Activated naive CD8-positive, alpha-beta T cell treated with anti-CD3 and anti-CD28 coated beads, Interleukin-2, amount 10 ng/mL, durations not matched to agents 7 days and 5 days (primary cell): ENCODE results near the gene PRKCA. TPM values are rescaled to one million over a fixed set of nuclear protein-coding genes. Genes with fewer than 3 reads are reported as not detected.
"Not testable (repeated sequence)": the region's sequence is repeated elsewhere in the genome, so short reads cannot be mapped to it uniquely, and the experiment has no call there.

Experiments
- ATAC-seq: fragments of 150-1000 bp; cut with Tn5 transposase; one replicate; pipeline ENCODE4 v1.10.0; 2021; ENCODE audit warnings: low read depth, moderate library complexity
- POLR2A ChIA-PET: fragments of 350-600 bp; sonication (Branson Sonifier 250); formaldehyde crosslinking; loops from one replicate; lab custom pipeline; 2021; ENCODE audit warnings: antibody characterized with exemption; lab: Charles Lee
- DNase-seq: peaks from one replicate; pipeline ENCODE4 v3.0.0; 2021
- H3K27ac Mint-ChIP-seq: one replicate; pipeline ENCODE4 v1.8.0; 2022; ENCODE audit warnings: mild to moderate bottlenecking, mixed read lengths
- H3K27me3 Mint-ChIP-seq: one replicate; pipeline ENCODE4 v1.8.0; 2022; ENCODE audit warnings: mild to moderate bottlenecking, moderate library complexity, mixed read lengths
- H3K36me3 Mint-ChIP-seq: one replicate; pipeline ENCODE4 v1.8.0; 2021; ENCODE audit warnings: mild to moderate bottlenecking, mixed read lengths
- H3K4me1 Mint-ChIP-seq: one replicate; pipeline ENCODE4 v1.8.0; 2021; ENCODE audit warnings: mixed read lengths
- H3K4me3 Mint-ChIP-seq: one replicate; pipeline ENCODE4 v1.8.0; 2022; ENCODE audit warnings: mild to moderate bottlenecking, moderate library complexity, mixed read lengths
- H3K9me3 Mint-ChIP-seq: one replicate; pipeline ENCODE4 v1.8.0; 2021; ENCODE audit warnings: mixed read lengths
- total RNA-seq, 2 experiments: library from RNA; stranded (reverse); gene quantifications; one replicate each; pipeline ENCODE4 v1.2.3, GENCODE V29; 2021

PRKCA gene
- total RNA-seq, 2 experiments from 2014 or later, result 66.1 to 66.5 TPM

DNA sequence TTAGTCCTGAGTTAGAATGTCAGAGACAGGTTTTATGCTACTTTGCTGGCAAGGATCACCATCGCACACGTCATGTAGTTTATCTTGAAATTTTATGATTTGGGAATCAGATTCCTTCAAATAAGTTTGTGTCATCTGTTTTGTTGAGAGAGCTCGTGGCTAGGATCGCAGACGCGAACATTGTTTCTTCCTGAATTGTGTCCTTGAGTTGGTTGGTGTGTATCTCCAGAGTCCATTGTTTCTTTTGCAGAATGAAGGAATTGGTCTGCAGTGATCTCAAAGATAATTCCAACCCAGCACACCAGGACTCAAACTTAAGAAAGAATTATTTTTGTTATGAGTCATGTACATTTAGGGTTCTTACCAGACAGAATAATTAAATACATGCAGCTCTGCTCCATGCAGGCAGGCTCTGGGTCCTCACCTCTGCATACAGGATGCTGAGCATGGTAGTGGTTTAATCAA lies 51.6 kb downstream of the PRKCA start:
- peaks cover 2% of the 10 kb centered on the region for H3K9me3 Mint-ChIP-seq
- no peak overlapping the region for H3K27ac Mint-ChIP-seq
- peaks cover 49% of the 10 kb centered on the region for H3K4me1 Mint-ChIP-seq
- DNase-seq (no peak), ATAC-seq (no peak)
- POLR2A ChIA-PET, result no interaction called here
- H3K27me3 Mint-ChIP-seq, result no peaks in the 10 kb centered on the region
- no peak overlapping the region for H3K4me3 Mint-ChIP-seq
- peaks cover 21% of the 10 kb centered on the region for H3K36me3 Mint-ChIP-seq

DNA sequence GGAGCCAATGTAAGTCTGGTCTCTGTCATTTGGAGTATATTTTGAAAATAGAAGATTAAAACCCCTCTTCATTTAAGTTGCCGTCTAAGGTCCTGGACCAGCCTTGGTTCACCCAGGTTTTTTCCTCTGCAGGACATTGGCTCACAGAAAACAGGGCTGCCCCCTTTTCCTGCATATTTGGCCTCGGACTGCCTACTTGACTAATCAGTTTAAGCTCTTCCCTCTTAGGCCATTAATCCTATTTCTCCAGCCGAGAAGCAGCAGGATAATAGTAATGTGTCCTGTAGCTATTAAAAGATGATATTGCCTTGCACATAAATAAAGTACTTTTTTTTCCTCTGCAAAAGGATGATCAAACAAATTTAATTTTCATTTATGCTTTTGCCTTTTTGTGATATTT lies 52.1 kb downstream of the PRKCA start:
- H3K27me3 Mint-ChIP-seq, result no peaks in the 10 kb centered on the region
- peaks cover 46% of the 10 kb centered on the region for H3K4me1 Mint-ChIP-seq
- H3K36me3 Mint-ChIP-seq, result peaks cover 21% of the 10 kb centered on the region
- no peak overlapping the region for H3K27ac Mint-ChIP-seq
- peaks cover 2% of the 10 kb centered on the region for H3K9me3 Mint-ChIP-seq
- DNase-seq, result no peak
- POLR2A ChIA-PET, result no interaction called here
- no peak for ATAC-seq
- no peak overlapping the region for H3K4me3 Mint-ChIP-seq

DNA sequence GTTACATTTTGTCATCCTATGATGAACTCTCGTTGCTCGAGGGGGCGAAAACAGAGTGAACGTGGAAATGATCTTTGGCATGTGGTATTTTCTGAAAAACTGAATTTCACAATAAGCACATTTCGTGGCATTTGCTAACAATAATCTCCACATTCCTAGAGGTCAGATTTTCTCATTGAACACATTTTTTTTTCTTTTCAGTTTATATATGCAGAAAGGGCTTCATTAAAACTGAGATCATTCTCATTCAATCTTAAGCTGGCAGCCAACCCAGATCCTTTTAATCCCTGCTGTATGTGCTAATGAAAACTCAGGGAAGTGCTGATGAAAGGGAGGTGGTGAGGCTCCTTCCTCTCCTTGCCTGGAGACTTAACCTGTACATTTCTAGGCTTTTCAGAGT lies 52.6 kb downstream of the PRKCA start:
- POLR2A ChIA-PET, result no interaction called here
- peaks cover 2% of the 10 kb centered on the region for H3K9me3 Mint-ChIP-seq
- peaks cover 42% of the 10 kb centered on the region for H3K4me1 Mint-ChIP-seq
- H3K27me3 Mint-ChIP-seq, result no peaks in the 10 kb centered on the region
- no peak overlapping the region for H3K27ac Mint-ChIP-seq
- H3K4me3 Mint-ChIP-seq, result no peak overlapping the region
- H3K36me3 Mint-ChIP-seq, result peaks cover 21% of the 10 kb centered on the region
- ATAC-seq (no peak), DNase-seq (no peak)

DNA sequence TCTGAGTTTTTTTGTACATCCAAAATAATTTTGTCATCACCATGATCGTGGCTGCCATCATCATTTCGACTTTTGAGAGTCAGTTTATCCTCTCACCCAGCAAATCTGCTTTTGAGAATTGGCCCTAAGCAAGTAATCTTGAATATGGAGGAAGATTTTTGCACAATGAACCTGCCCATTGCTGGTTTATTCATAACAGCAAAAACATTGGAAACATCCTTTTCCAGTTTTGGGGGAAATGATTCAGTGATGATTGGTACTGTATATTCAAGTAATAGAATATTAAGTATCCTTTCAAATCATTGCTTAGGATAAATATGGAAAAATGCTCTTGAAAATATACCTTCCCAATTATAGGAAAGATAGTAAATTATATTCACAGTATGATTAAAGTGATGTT lies 53.1 kb downstream of the PRKCA start:
- Mint-ChIP-seq H3K9me3 (peaks cover 2% of the 10 kb centered on the region), H3K4me3 (no peak overlapping the region), H3K36me3 (peaks cover 26% of the 10 kb centered on the region), H3K27me3 (no peaks in the 10 kb centered on the region), H3K27ac (no peak overlapping the region), H3K4me1 (peaks cover 43% of the 10 kb centered on the region)
- DNase-seq (no peak), ATAC-seq (no peak)
- POLR2A ChIA-PET, result no interaction called here

DNA sequence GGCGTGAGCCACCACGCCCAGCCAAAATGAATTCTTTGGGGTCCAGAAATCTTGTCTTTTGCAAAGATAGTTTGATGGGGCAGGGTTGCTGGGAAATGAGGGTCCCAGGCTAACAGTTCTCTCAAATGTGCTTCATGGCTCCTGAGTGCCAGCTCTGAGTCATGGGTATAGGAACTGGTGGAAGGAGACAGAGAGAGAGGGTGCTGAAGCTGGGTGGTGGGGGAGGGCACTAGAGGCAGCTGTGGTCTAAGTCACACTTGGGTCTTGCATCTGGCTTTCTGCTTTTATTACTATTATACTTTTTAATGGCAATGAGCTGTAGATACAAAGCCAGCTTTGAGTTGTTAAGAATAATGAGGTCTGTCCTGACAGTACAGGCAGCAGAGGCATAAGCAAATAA lies 54.6 kb downstream of the PRKCA start:
- POLR2A ChIA-PET, result no interaction called here
- Mint-ChIP-seq H3K36me3 (peaks cover 29% of the 10 kb centered on the region), H3K4me3 (no peak overlapping the region), H3K27ac (no peak overlapping the region), H3K9me3 (peaks cover 2% of the 10 kb centered on the region), H3K4me1 (peaks cover 38% of the 10 kb centered on the region), H3K27me3 (no peaks in the 10 kb centered on the region)
- no peak for DNase-seq
- no peak for ATAC-seq

DNA sequence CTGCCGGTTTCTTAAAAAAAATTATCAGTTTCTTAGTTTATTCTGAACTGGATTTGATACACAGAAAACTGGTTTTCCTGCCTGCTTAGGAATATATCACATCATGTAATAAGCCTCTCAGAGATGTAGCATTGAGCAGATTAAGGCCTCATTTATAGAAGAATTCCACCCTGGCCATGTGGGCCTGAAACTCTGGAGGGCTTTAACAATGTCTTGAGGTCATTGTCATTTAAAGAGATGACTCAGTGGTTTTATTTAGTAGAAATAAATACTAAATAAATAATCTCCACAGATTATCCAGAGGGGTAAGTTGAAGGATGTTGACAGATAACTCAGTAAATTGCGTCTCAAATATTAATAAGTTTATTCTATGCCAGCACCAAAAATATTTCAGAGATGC lies 56.9 kb downstream of the PRKCA start:
- Mint-ChIP-seq H3K27ac (no peak overlapping the region), H3K4me1 (peaks cover 39% of the 10 kb centered on the region), H3K27me3 (no peaks in the 10 kb centered on the region), H3K9me3 (no peaks in the 10 kb centered on the region), H3K4me3 (no peak overlapping the region), H3K36me3 (peaks cover 18% of the 10 kb centered on the region)
- ATAC-seq (no peak), DNase-seq (no peak)
- POLR2A ChIA-PET, result no interaction called here

DNA sequence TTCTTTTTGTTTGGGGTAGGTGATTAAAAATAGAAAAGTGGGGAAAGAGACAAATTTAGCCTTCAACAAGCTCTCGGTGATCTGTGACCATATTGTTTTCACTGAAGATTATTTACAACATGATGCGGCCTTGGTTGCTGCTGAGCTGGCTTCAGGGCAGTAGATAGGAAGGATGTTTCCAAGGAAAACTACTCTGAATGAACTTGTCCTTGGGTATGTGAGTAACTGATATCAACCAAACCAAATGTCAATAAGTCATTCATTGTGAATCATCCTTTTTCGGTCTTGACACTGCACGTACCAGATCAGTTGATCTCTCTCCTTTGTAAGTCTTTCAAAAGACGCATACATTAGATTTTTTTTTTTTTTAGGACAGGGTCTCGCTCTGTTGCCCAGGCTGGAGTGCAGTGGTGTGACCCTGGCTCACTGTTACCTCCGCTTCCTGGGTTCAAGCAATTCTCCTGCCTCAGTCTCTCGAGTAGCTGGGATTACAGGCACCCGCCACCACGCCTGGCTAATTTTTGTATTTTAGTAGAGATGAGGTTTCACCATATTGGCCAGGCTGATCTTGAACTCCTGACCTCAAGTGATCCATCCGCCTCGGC lies 58.6 kb downstream of the PRKCA start:
- H3K4me3 Mint-ChIP-seq, ATAC-seq, POLR2A ChIA-PET, DNase-seq, H3K27me3 Mint-ChIP-seq, H3K27ac Mint-ChIP-seq, H3K9me3 Mint-ChIP-seq: not testable (repeated sequence)
- Mint-ChIP-seq H3K4me1 (peaks cover 45% of the 10 kb centered on the region), H3K36me3 (peaks cover 13% of the 10 kb centered on the region)

DNA sequence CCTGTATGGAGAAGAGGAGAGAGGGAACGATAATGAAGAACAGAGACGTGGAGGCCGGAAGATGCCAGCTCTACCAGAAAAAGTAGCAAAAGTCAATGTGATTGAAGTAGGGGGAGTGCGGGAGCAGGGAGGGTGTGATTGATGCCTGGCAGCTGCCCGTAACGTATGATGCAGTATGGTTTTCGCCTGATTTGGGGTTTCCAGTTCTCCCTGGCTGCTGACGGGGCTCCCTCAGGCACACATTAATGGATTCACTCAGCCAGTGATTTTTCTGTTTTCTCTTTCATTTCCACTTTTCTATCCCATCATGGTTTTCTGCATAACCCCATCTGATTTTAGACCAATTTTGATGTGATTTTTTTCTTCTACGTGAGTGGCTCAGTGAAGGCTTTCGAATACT lies 62.1 kb downstream of the PRKCA start:
- POLR2A ChIA-PET, result no interaction called here
- Mint-ChIP-seq H3K9me3 (no peaks in the 10 kb centered on the region), H3K36me3 (peaks cover 17% of the 10 kb centered on the region), H3K27ac (peak overlapping the region; percentile 15), H3K27me3 (no peaks in the 10 kb centered on the region), H3K4me3 (peak overlapping the region; percentile 67), H3K4me1 (peaks cover 56% of the 10 kb centered on the region)
- DNase-seq, result no peak
- ATAC-seq, result no peak

DNA sequence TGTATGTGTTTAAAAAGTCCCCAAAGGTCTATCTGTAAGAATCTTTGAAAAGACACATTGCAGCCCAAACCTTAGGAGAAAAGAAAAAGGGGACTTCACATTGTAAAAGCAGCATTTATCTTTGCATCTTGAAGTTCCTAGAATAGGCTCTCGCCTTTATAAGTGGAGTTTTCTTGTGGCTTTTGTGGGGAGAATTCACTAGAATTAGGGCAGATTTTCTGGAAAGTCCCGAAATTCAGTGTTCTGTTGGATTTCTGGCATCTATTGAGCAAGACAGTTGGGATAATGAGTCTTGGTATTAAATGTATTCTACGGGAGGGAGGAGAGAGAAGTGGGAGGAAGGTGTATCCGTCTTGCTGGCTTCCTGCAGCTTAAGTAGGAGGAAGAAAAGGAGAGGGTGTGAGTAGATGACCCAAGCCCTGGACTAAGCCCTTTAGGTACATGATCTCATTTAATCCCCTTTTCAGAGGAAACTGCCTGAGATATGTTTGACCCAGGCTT lies 62.6 kb downstream of the PRKCA start:
- DNase-seq (no peak), ATAC-seq (no peak)
- POLR2A ChIA-PET, result no interaction called here
- H3K36me3 Mint-ChIP-seq, result peaks cover 16% of the 10 kb centered on the region
- no peaks in the 10 kb centered on the region for H3K27me3 Mint-ChIP-seq
- peak overlapping the region; percentile 67 for H3K4me3 Mint-ChIP-seq
- H3K27ac Mint-ChIP-seq, result peak overlapping the region; percentile 15
- peaks cover 56% of the 10 kb centered on the region for H3K4me1 Mint-ChIP-seq
- H3K9me3 Mint-ChIP-seq, result no peaks in the 10 kb centered on the region

DNA sequence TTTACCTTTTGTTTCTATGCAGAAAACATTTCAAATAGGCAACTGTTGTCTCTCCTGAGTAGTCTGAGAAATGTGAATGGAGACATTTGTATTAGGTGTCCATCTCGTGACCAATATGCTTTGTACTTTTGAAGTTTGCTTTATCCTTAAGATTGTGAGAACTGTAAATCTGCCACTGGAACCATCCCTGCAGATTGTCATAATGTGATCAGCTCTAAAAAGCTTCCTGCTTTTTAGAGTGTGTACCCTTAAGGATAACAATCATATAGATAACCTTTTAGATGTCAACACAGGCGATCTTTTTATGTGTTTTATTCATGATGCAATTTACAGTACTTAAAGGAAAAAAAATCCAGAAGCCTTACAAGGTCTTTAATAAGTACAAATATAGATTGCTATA lies 63.5 kb downstream of the PRKCA start:
- Mint-ChIP-seq H3K27me3 (no peaks in the 10 kb centered on the region), H3K36me3 (peaks cover 8% of the 10 kb centered on the region), H3K4me1 (peaks cover 51% of the 10 kb centered on the region), H3K9me3 (no peaks in the 10 kb centered on the region), H3K4me3 (no peak overlapping the region), H3K27ac (no peak overlapping the region)
- no peak for DNase-seq
- POLR2A ChIA-PET, result no interaction called here
- no peak for ATAC-seq

DNA sequence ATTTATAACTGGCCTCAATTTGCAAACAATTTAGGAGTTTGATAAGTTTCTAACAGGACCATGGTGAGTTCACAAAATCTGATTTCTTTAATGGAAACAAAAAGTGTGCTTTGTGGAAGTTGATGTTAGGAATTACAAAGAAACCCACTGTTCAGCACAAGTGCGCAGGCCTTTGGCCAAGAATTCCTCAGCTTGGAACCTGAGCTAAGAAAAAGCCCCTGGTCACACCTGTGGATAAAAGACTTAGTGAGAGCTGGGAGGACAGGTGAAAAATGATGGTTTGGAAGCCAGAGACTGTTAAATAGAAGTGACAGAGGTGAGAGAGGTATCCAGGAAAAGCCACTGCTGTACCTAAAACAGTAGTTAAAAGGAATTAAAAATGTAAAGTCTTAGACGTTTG lies 64.7 kb downstream of the PRKCA start:
- H3K27ac Mint-ChIP-seq, result no peak overlapping the region
- no peak for DNase-seq
- H3K4me3 Mint-ChIP-seq, result no peak overlapping the region
- POLR2A ChIA-PET, result no interaction called here
- peaks cover 54% of the 10 kb centered on the region for H3K4me1 Mint-ChIP-seq
- no peaks in the 10 kb centered on the region for H3K9me3 Mint-ChIP-seq
- H3K36me3 Mint-ChIP-seq, result peaks cover 4% of the 10 kb centered on the region
- no peak for ATAC-seq
- no peaks in the 10 kb centered on the region for H3K27me3 Mint-ChIP-seq

DNA sequence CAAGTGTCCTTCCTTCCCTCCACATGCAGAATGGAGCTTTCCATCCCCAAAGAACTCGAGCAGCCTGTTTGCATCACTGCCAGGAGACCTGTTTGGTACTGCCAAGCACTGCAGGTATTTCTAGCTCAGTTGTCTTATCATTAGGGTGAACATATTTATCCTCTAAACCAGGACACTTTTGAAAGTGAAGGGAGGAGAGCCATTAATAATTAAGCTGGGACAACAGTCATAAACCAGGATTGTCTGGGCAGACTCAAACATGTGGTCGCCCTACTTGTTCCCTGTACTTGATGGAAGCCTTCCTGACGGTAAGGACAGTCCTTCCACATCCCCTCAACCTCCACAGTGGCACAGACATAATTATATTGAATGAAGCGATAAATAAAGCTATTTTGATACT lies 67.4 kb downstream of the PRKCA start:
- ATAC-seq (no peak), DNase-seq (no peak)
- H3K36me3 Mint-ChIP-seq, result peaks cover 7% of the 10 kb centered on the region
- peaks cover 46% of the 10 kb centered on the region for H3K4me1 Mint-ChIP-seq
- no peaks in the 10 kb centered on the region for H3K27me3 Mint-ChIP-seq
- POLR2A ChIA-PET, result interaction anchor here (0.5 kb wide), 1 partner anchor 51 kb away, joined by 3 read pairs; no protein-coding TSS in a partner anchor
- H3K27ac Mint-ChIP-seq, result no peak overlapping the region
- no peak overlapping the region for H3K4me3 Mint-ChIP-seq
- no peaks in the 10 kb centered on the region for H3K9me3 Mint-ChIP-seq

DNA sequence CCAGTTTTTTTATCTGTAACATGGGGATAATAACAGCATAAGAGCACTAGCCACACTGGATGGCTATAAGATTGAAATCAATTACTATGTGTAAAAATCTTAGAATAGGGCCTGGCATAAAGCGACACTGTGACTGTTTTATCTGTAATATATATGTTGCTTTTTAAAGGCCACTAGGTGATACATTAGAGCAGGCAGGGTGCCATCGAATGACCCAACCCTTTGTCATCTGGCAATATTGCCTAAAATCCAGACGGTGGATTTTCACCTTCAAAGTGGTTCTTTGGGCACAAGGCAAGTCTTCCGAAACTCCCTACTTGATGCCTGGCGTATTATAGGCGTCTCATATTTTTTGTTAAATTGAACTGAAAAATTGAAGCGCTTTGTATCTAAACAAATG lies 69.1 kb downstream of the PRKCA start:
- Mint-ChIP-seq H3K36me3 (peaks cover 11% of the 10 kb centered on the region), H3K27me3 (no peaks in the 10 kb centered on the region), H3K9me3 (no peaks in the 10 kb centered on the region), H3K27ac (no peak overlapping the region), H3K4me1 (peaks cover 34% of the 10 kb centered on the region), H3K4me3 (no peak overlapping the region)
- POLR2A ChIA-PET, result no interaction called here
- ATAC-seq, result no peak
- DNase-seq, result no peak

DNA sequence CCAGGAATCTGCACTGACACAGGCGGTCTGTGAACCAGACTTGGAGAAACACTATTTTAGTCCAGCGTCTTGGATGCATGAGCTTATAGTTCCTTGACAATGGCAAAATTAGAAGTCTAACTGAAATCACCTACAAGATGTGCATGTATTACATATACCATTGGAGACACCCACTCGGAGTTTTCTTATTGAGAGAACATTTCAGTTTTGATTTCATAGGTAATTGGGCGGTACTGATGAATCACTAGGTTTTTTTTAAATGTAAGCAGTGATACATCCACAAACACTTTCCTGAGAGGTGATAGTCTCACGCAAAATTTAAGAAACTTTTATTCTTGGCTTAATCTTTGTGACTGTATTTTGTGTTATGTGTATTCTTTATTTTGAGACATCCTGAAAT lies 69.8 kb downstream of the PRKCA start:
- POLR2A ChIA-PET, result no interaction called here
- no peaks in the 10 kb centered on the region for H3K9me3 Mint-ChIP-seq
- H3K4me3 Mint-ChIP-seq, result no peak overlapping the region
- peaks cover 28% of the 10 kb centered on the region for H3K4me1 Mint-ChIP-seq
- H3K27ac Mint-ChIP-seq, result no peak overlapping the region
- no peaks in the 10 kb centered on the region for H3K27me3 Mint-ChIP-seq
- H3K36me3 Mint-ChIP-seq, result peaks cover 9% of the 10 kb centered on the region
- ATAC-seq, result no peak
- DNase-seq, result no peak
